Measurements from ENCODE around the gene CEACAM5. TPM values are rescaled to one million over a fixed set of nuclear protein-coding genes. Genes with fewer than 3 reads are reported as not detected.

The CEACAM5 gene
- total RNA-seq, 4 donors from 2014 or later = 86.4 to 374 (median 293) TPM

- Histone ChIP-seq H3K36me3 (no peaks in the 10 kb centered on the region), H3K9me3 (no peaks in the 10 kb centered on the region), H3K4me1 (peaks cover 0 to 28% (median 0%) of the 10 kb centered on the region in 3 donors), H3K27ac (peak overlapping the region; percentile 70 to 80 (median 76)), H3K4me3 (no peak overlapping the region), H3K27me3 (peaks cover 0 to 38% (median 0%) of the 10 kb centered on the region in 4 donors)
- DNase-seq = no peak
- intact Hi-C loops (cut with DNase I) = no loop called here
- TF ChIP-seq POLR2A (IDR thresholded peaks at IDR 0.05) (no peak), CTCF (IDR thresholded peaks at IDR 0.05) (no peak)
- WGBS, 2 donors = 54 to 56% methylated on average over 5 of the region's 5 CpGs
Measured at GRCh38 chr19:41735071-41735600, 26.7 kb downstream of the CEACAM5 start.

GRCh38 chr19:41739361-41739760 lies 30.9 kb downstream of the CEACAM5 start:
- H3K4me3 ChIP-seq = no peak overlapping the region
- DNase-seq = no peak
- TF ChIP-seq POLR2A (IDR thresholded peaks at IDR 0.05) (no peak), CTCF (IDR thresholded peaks at IDR 0.05) (no peak)
- H3K27me3 ChIP-seq = peaks cover 0 to 10% (median 0%) of the 10 kb centered on the region in 4 donors
- peak overlapping the region in 3 of 4 donors; percentile 48 to 78 (median 70) for H3K27ac ChIP-seq
- peaks cover 0 to 21% (median 0%) of the 10 kb centered on the region in 3 donors for H3K4me1 ChIP-seq
- intact Hi-C loops (cut with DNase I) = no loop called here
- H3K9me3 ChIP-seq = no peaks in the 10 kb centered on the region
- WGBS, 2 donors = 36 to 37% methylated on average over 3 of the region's 3 CpGs
- H3K36me3 ChIP-seq = no peaks in the 10 kb centered on the region

- Histone ChIP-seq H3K27me3 (peaks cover 0 to 17% (median 0%) of the 10 kb centered on the region in 4 donors), H3K4me1 (peaks cover 0 to 26% (median 0%) of the 10 kb centered on the region in 3 donors), H3K36me3 (no peaks in the 10 kb centered on the region), H3K9me3 (no peaks in the 10 kb centered on the region), H3K27ac (peak overlapping the region; percentile 37 to 78 (median 67)), H3K4me3 (no peak overlapping the region)
- no peak for DNase-seq
- TF ChIP-seq CTCF (IDR thresholded peaks at IDR 0.05) (no peak), POLR2A (IDR thresholded peaks at IDR 0.05) (no peak)
- WGBS, 2 donors = 67 to 69% methylated on average over 5 of the region's 5 CpGs
- intact Hi-C loops (cut with DNase I) = no loop called here
Measured at GRCh38 chr19:41740415-41741243, 32.2 kb downstream of the CEACAM5 start.

GRCh38 chr19:41741244-41741554 lies 32.8 kb downstream of the CEACAM5 start:
- Histone ChIP-seq H3K36me3 (no peaks in the 10 kb centered on the region), H3K27ac (peak overlapping the region in 3 of 4 donors; percentile 54 to 78 (median 60)), H3K4me1 (peaks cover 0 to 30% (median 0%) of the 10 kb centered on the region in 3 donors), H3K27me3 (peaks cover 0 to 22% (median 0%) of the 10 kb centered on the region in 4 donors), H3K9me3 (no peaks in the 10 kb centered on the region), H3K4me3 (no peak overlapping the region)
- no peak for DNase-seq
- intact Hi-C loops (cut with DNase I) = no loop called here
- no peak for TF ChIP-seq CTCF (IDR thresholded peaks at IDR 0.05)
- 56 to 70% methylated on average over 2 of the region's 2 CpGs for WGBS, 2 donors

GRCh38 chr19:41744850-41745249 lies 36.4 kb downstream of the CEACAM5 start:
- Histone ChIP-seq H3K4me1 (peaks cover 0 to 45% (median 0%) of the 10 kb centered on the region in 3 donors), H3K4me3 (no peak overlapping the region), H3K27me3 (peaks cover 0 to 28% (median 0%) of the 10 kb centered on the region in 4 donors), H3K27ac (peak overlapping the region in 2 of 4 donors; percentile 45 to 53), H3K9me3 (no peaks in the 10 kb centered on the region), H3K36me3 (no peaks in the 10 kb centered on the region)
- TF ChIP-seq POLR2A (IDR thresholded peaks at IDR 0.05) = no peak
- TF ChIP-seq CTCF (IDR thresholded peaks at IDR 0.05) = no peak
- 63 to 67% methylated on average over 4 of the region's 4 CpGs for whole genome bisulfite sequencing, 2 donors
- intact Hi-C loops (cut with DNase I) = no loop called here
- no peak for DNase-seq

Measured in esophagus squamous epithelium (tissue), 5 donors.